ENCODE results near the gene TAS2R19. TPM values are rescaled to one million over a fixed set of nuclear protein-coding genes. Genes with fewer than 3 reads are reported as not detected.

Gene TAS2R19
- polyA plus RNA-seq, 2 of the 4 experiments (the other 2 are of a cell fraction), result 0.19 to 1.1 TPM

DNA sequence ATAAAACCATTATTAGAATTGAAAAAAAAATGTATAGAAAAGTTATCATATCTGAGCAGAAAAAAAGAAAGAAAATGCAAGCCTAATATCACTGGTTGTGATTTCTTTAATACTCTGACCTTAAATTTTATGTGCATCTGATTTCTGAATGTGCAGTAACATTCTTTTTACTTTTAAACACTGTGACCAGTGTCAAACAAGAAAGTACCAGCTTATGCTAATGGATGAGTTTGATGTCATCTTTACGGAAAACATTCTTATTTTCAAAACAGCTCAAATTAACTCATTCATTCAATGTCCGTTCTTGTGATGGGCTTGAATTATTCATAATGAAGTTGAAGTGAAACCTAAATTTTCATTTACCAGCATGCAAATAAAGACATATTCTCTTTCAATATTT lies 35.6 kb downstream of the TAS2R19 start, which contains the start of gene TAS2R50:
TSS of gene TAS2R50 (minus strand) at position 101 of the 400 bp plus-strand sequence. CDS start at position 49, 52 bp downstream.
- H3K27ac ChIP-seq, result no peak within 1 kb of the TSS
- H3K4me2 ChIP-seq, result no peak within 1 kb of the TSS
- 48% methylated on average over 2 of the region's 2 CpGs for WGBS (ENCODE audit: missing lambda C conversion rate)
- H3K9me3 ChIP-seq, result peaks cover 9% of the 10 kb centered on the region
- TF ChIP-seq ATOH8 (CRISPR knock-in tag; IDR thresholded peaks at IDR 0.05; ENCODE audit: low read depth) (no peak), MAFK (IDR thresholded peaks at IDR 0.05; ENCODE audit: partially characterized antibody) (no peak), SREBF2 (IDR thresholded peaks at IDR 0.05) (no peak)
- H3K4me3 ChIP-seq, result no peak within 1 kb of the TSS
- no peak for FAIRE-seq
- H3K4me1 ChIP-seq, result no peaks in the 10 kb centered on the region
- CTCF ChIA-PET, result no interaction called here
- DNase-seq (ENCODE audit: low read depth in 1 of 2, low spot score in 1 of 2), result no peak
- POLR2A ChIA-PET, result no interaction called here
- no peak for ATAC-seq

DNA sequence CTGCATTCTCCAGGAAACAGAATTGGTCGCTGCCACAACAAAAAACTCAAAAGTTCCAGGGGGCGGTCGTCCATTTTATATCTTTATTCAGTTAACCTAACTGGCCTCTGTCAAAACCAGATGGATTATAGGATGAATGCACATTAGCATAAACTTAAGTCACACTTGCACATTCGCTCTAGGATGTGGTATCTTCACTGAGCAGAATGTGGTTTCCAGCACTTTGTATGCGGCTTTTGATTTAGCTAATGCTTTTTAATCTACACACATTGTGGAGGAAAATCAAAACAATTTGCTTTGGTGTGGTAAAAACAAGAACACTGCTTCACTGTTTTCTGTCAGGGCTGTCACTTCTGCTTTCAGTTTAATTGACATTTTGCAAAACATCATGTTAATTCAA lies 40.2 kb downstream of the TAS2R19 start:
- H3K9me3 ChIP-seq, result no peaks in the 10 kb centered on the region
- H3K4me2 ChIP-seq, result no peak overlapping the region
- DNase-seq (ENCODE audit: low read depth in 1 of 2, low spot score in 1 of 2), result no peak
- WGBS (ENCODE audit: missing lambda C conversion rate), result 95% methylated on average over 5 of the region's 5 CpGs
- no peaks in the 10 kb centered on the region for H3K4me1 ChIP-seq
- POLR2A ChIA-PET, result no interaction called here
- ATAC-seq, result no peak
- TF ChIP-seq, protein P1, sequence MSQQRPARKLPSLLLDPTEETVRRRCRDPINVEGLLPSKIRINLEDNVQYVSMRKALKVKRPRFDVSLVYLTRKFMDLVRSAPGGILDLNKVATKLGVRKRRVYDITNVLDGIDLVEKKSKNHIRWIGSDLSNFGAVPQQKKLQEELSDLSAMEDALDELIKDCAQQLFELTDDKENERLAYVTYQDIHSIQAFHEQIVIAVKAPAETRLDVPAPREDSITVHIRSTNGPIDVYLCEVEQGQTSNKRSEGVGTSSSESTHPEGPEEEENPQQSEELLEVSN (IDR thresholded peaks at IDR 0.05; ENCODE audit: borderline replicate concordance, low read depth), result no peak
- TF ChIP-seq, protein P2, sequence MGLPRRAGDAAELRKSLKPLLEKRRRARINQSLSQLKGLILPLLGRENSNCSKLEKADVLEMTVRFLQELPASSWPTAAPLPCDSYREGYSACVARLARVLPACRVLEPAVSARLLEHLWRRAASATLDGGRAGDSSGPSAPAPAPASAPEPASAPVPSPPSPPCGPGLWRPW (IDR thresholded peaks at IDR 0.05), result no peak
- no peak for TF ChIP-seq POLR2A (IDR thresholded peaks at IDR 0.05; ENCODE audit: low read length)
- no peak for TF ChIP-seq MAFK (IDR thresholded peaks at IDR 0.05; ENCODE audit: partially characterized antibody)
- no peak for TF ChIP-seq ELK1 (IDR thresholded peaks at IDR 0.05; ENCODE audit: low read depth, low read length)
- no peak for TF ChIP-seq ZC3H11A (IDR thresholded peaks at IDR 0.05)
- TF ChIP-seq KDM1A (IDR thresholded peaks at IDR 0.05; ENCODE audit: low read depth), result no peak
- TF ChIP-seq ESRRA (IDR thresholded peaks at IDR 0.05; ENCODE audit: borderline replicate concordance, low read length), result no peak
- TF ChIP-seq TP53 (CRISPR knock-in tag; IDR thresholded peaks at IDR 0.05), result no peak
- no peak for TF ChIP-seq FOSL2 (IDR thresholded peaks at IDR 0.05)
- TF ChIP-seq FOSL2 (CRISPR knock-in tag; IDR thresholded peaks at IDR 0.05), result no peak
- TF ChIP-seq POLR2AphosphoS2 (conservative IDR thresholded peaks at IDR 0.05; ENCODE audit: low read length), result no peak
- TF ChIP-seq, protein P3, sequence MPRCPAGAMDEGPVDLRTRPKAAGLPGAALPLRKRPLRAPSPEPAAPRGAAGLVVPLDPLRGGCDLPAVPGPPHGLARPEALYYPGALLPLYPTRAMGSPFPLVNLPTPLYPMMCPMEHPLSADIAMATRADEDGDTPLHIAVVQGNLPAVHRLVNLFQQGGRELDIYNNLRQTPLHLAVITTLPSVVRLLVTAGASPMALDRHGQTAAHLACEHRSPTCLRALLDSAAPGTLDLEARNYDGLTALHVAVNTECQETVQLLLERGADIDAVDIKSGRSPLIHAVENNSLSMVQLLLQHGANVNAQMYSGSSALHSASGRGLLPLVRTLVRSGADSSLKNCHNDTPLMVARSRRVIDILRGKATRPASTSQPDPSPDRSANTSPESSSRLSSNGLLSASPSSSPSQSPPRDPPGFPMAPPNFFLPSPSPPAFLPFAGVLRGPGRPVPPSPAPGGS (IDR thresholded peaks at IDR 0.05), result no peak
- no peak overlapping the region for H3K4me3 ChIP-seq
- CTCF ChIA-PET, result no interaction called here
- FAIRE-seq, result no peak
- H3K27ac ChIP-seq, result no peak overlapping the region

DNA sequence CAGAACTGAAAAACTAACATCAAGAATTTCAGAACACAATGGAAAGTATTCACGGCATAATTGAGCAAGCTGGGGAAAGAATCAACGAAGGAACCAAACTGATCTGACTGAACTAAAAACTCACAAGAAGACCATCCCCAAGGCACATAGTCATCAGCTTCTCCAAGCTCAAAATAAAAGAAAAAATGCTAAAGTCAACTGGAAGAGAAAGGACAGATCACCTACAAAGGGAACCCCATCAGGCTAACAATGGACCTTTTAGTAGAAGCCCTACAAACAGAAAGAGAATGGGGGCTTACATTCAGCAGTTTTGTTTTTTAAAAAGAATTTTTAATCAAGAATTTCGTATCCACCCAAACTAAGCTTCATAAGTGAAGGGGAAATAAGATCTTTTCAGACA lies 47.5 kb downstream of the TAS2R19 start:
- H3K9me3 ChIP-seq, result no peaks in the 10 kb centered on the region
- ChIA-PET POLR2A (no interaction called here), CTCF (interaction anchor here (0.9 kb wide), 1 partner anchor 11 kb away, joined by 3 read pairs; no protein-coding TSS in a partner anchor)
- WGBS (ENCODE audit: missing lambda C conversion rate), result 86% methylated on average over 3 of the region's 3 CpGs
- H3K4me3 ChIP-seq, result no peak overlapping the region
- no peak overlapping the region for H3K4me2 ChIP-seq
- no peak overlapping the region for H3K27ac ChIP-seq
- DNase-seq (ENCODE audit: low read depth in 1 of 2, low spot score in 1 of 2) (no peak), ATAC-seq (no peak), FAIRE-seq (no peak)
- no peaks in the 10 kb centered on the region for H3K4me1 ChIP-seq
- TF ChIP-seq HMGXB4 (CRISPR knock-in tag; IDR thresholded peaks at IDR 0.05; ENCODE audit: borderline replicate concordance) (no peak), NFE2L2 (conservative IDR thresholded peaks at IDR 0.05; ENCODE audit: low read length) (no peak), EHMT2 (IDR thresholded peaks at IDR 0.05; ENCODE audit: low read depth) (no peak), ZNF302 (CRISPR knock-in tag; IDR thresholded peaks at IDR 0.05) (no peak), CBX8 (IDR thresholded peaks at IDR 0.05) (no peak), MAZ (IDR thresholded peaks at IDR 0.05; ENCODE audit: borderline replicate concordance, low read depth, low read length) (no peak), JUN (IDR thresholded peaks at IDR 0.05) (no peak), RFX5 (IDR thresholded peaks at IDR 0.05) (no peak), CEBPB (IDR thresholded peaks at IDR 0.05) (no peak), POLR2A (IDR thresholded peaks at IDR 0.05; ENCODE audit: low read length) (no peak), RAD21 (conservative IDR thresholded peaks at IDR 0.05 in 1 of 2, IDR thresholded peaks at IDR 0.05 in 1 of 2) (no peak), SREBF2 (IDR thresholded peaks at IDR 0.05) (no peak), HEYL (CRISPR knock-in tag; IDR thresholded peaks at IDR 0.05) (no peak)
- TF ChIP-seq, protein P3 (IDR thresholded peaks at IDR 0.05), result no peak
- TF ChIP-seq, protein P1 (IDR thresholded peaks at IDR 0.05; ENCODE audit: borderline replicate concordance, low read depth), result no peak
